EL (cell line): Measurements from ENCODE around the gene JMJD1C.
"Not testable (repeated sequence)": the region's sequence is repeated elsewhere in the genome, so short reads cannot be mapped to it uniquely, and the experiment has no call there.

Experiments used
- DNase-seq: peaks from one replicate; pipeline ENCODE4 v3.0.0-alpha.2; 2016

JMJD1C gene

DNA sequence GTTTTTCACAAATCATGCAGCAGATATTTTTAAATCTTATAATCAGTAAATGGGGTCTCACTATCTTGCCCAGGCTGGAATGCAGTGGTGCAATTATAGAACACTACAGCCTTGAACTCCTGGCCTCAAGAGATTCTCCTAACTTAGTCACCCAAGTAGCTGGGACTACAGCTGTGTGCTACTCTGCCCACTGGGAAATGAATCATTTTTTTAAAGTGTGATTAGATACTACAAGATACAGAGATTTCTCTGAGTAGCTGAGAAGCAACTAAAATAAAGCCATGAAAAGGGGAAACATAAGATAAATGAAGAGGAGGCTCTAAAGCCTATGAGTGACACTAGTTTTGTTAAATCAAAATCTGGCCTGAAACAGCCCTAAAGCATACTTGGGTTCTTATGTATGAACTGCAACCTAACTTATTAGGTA is 119.7 kb downstream of the JMJD1C start:
- peak; percentile 51 for DNase-seq

DNA sequence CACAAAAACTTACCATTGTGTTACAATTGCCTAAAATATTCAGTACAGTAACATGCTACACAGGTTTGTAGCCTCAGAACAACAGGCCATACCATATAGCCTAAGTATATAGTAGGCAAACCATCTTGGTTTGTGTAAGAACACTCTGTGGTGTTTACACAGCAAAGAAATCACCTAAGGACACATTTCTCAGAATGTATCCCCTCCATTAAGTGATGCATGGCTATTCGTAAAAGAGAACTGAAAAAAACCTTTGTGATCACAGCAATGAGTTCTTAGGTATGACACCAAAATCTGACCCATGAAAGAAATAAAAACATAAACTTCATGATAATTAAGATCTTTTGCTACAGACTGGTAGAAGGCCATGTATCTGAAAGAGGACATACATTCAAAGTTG is 121.5 kb downstream of the JMJD1C start:
- DNase-seq, result no peak

GRCh38 chr10:63343476-63343875 is 122.3 kb downstream of the JMJD1C start:
- peak; percentile 23 for DNase-seq

DNA sequence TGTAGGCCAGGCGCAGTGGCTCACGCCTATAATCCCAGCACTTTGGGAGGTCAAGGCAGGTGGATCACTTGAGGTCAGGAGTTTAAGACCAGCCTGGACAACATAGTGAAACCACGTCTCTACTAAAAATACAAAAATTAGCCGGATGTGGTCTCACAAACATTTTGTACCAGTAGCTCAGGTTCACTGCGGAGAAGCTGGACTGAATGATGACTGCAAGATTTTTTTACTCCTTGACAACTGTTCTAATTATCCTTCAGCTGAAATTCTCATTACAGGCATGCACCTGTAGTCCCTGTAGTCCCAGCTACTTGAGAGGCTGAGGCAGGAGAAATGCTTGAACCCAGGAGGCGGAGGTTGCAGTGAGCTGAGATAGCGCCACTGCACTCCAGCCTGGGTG is 126.1 kb downstream of the JMJD1C start:
- not testable (repeated sequence) for DNase-seq

DNA sequence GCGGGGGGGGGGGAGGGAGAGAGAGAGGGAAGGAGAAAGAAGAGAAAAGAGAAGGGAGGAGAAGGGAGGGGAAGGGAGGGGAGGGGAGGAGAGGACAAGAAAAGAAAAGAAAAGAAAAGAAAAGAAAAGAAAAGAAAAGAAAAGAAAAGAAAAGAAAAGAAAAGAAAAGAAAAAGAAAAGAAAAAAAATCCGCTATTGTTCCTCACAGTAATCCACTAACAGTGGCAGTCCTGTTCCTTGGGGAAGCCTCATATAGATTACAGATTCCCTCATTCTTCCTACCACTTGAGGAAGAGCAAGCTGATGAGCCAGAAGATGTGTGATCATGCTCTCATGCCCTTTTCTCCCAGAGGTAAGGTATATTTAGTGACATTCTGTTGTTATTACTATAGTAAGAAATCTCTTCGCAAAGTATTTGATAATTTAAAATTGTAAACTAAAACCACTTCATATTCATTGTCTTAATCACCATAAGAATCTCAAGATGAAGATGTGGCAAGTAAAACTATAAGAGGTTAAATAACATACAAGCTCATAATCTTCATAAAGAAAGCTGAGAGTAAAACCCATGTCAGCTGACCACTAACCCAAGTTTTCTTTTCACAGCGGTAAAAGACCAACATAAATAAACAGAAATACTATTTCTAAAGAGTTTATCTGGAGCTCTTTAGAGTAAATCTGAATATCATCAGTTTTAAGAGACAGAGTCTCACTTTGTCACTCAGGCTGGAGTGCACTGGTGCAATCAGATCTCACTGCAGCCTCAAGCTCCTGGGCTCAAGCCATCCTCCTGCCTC is 128.1 kb downstream of the JMJD1C start:
- no peak for DNase-seq

- DNase-seq, result peak; percentile 18
Measured at GRCh38 chr10:63331586-63331985, 134.2 kb downstream of the JMJD1C start.

DNA sequence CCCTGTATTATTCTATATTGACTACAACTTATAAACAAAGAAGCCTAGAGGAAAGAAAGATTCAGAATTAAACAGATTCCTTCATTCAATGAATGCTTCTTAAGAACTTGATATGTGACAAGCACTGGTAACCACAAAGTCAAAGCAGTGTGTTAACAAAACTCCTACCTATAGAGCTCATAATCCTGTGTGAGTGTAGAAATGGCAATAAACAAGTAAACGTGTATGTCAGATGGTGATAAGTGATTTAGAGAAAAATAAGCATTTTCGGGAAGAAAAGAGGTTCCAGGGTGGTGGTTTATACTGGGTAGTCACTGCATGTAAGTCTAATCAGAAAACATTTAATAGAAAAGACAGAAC is 141.3 kb downstream of the JMJD1C start:
- no peak for DNase-seq

- DNase-seq, result no peak
Measured at GRCh38 chr10:63323701-63324494, 141.9 kb downstream of the JMJD1C start.

- DNase-seq, result no peak
Measured at GRCh38 chr10:63320683-63321082, 145.1 kb downstream of the JMJD1C start.

GRCh38 chr10:63319231-63319630 is 146.5 kb downstream of the JMJD1C start:
- DNase-seq, result no peak

DNA sequence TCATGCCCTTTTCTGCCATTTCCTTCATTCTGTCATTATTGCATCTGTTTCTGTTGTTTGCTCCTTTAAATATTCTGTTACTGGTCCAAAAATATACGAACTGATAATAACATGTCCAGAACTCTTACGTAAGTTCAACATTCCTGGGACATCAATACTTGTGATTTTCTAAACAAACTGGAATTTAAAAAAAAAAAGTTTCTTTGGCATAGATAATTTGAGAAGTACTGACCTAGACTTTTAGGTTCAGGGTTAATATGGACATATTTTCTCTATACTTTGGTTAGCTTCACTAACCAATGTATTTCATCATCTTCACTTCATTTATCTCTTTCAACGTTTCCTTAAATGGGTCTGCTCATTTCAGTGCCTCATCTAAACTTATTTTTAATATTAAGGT is 147.3 kb downstream of the JMJD1C start:
- DNase-seq, result no peak

DNA sequence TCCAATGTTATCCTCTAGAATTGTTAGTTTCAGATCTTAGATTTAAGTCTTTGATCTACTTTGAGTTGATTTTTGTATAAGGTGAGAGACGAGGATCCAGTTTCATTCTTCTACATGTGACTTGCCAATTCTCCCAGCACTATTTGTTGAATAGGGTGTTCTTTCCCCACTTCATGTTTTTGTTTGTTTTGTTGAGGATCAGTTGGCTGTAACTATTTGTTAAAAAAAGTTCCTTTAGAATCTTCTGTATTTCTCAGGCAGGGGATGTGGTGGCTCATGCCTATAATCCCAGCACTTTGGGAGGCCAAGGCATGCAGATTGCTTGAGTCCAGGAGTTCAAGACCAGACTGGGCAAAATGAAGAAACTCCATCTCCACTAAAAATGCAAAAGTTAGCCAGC is 151.8 kb downstream of the JMJD1C start:
- DNase-seq, result no peak

GRCh38 chr10:63313066-63313717 is 152.6 kb downstream of the JMJD1C start:
- DNase-seq, result no peak

- no peak for DNase-seq
Measured at GRCh38 chr10:63308628-63309027, 157.1 kb downstream of the JMJD1C start.

DNA sequence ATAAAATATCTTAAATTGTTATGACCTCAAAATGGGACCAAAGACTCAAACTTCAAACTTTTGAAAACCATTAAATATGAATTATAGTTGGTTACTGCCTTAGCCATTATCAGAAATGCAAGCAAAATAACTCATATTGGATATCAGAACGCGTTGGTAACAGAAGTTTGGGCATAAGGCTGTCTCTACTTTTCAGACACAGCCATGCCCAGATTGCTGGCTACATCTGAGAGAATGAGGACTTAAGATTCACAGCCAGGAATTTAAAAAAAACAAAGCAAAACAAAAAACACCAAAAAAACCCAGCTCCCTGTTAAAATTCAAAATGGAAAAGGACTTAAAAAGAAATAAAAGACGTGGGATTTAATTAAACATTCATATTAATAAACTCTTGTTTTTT is 161.6 kb downstream of the JMJD1C start:
- DNase-seq, result no peak

DNA sequence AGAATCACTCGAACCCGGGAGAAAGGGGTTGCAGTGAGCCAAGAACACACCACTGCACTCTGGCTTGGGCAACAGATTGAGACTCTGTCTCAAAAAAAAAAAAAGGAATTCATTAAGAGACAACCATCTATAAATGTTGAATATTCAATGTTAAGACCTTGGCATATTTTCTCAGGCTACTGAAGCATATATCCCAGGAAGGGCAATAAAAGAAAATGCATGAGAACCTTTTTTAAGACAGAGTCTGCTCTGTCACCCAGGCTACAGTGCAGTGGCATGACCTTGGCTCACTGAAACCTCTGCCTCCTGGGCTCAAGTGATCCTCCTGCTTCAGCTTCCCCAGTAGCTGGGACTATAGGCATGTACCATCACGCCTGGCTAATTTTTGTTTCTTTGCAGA is 165.0 kb downstream of the JMJD1C start:
- no peak for DNase-seq

GRCh38 chr10:63297941-63298340 is 167.8 kb downstream of the JMJD1C start:
- no peak for DNase-seq

- DNase-seq, result no peak
Measured at GRCh38 chr10:63294781-63295180, 171.0 kb downstream of the JMJD1C start.

DNA sequence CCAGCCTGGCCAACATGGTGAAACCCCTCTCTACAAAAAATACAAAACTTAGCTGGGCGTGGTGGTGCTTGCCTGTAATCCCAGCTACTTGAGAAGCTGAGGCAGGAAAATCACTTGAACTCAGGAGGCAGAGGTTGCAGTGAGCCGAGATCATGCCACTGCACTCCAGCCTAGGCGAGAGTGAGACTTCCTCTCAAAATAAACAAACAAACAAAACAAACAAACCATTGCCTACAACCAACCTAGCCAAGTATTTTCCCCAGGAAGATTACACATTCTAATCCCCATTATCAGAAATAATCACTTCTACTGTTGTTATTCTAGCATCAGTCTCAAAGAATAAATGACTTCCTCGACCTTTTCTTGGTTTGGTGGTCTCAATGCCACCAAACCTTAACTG is 172.9 kb downstream of the JMJD1C start:
- not testable (repeated sequence) for DNase-seq

DNA sequence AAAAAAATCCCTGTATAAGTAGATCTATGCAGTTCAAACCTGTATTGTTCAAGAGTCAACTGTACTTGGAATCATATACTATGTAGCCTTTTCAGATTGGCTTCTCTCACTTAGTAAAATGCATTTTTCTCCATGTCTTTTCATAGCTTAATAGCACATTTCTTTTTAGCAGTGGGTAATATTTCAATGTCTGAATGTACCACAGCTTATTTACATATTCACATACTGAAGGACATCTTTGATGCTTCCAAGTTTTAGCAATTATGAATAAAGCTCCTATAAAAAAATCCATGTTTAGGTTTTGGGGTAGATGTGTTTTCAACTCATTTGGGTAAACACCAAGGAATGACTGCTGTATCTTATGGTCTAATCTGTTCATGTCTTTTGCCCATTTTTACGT is 177.6 kb downstream of the JMJD1C start:
- DNase-seq, result no peak

DNA sequence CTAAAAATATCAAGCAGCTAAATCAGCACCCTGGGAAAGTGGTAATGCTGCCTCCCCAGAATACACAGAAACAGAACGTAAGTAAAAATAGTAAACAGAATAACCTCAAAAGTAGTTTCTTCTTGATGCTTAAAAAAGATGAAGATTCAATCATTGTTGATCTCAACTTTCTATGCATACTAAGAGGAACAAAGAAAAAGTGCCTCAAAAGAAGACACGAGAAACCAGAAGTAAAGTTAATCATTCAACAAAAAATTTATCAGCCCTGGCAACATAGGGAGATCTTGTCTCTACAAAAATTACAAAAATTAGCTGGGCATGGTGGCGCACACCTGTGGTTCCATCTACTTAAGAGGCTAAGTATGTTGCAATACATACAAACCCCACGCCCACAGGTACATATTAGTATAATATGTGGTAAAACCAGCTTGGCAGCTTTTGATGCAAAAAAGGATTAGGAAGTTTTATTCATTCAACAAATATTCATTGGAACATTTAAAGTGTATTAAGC is 179.0 kb downstream of the JMJD1C start:
- DNase-seq, result no peak

- DNase-seq, result no peak
Measured at GRCh38 chr10:63286340-63286739, 179.4 kb downstream of the JMJD1C start.

DNA sequence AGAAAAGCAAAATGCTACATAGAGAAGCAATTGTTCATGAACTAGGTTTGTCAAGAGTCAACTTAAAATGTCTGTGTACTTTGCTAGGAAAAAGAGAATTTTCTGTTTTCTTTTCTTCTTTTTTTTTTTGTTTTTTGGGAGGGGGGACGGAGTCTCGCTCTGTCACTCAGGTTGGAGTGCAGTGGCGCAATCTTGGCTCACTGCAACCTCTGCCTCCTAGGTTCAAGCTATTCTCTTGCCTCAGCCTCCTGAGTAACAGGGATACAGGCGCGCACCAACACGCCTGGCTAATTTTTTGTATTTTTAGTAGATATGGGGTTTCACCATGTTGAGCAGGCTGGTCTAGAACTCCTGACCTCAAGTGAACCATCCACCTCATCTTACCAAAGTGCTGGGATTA is 181.9 kb downstream of the JMJD1C start:
- not testable (repeated sequence) for DNase-seq

GRCh38 chr10:63283093-63283492 is 182.7 kb downstream of the JMJD1C start:
- no peak for DNase-seq
